PC-9 (cell line): Measurements from ENCODE around the gene PLCL2.

Experiments used
- CTCF ChIP-seq: fragments of 200-600 bp; sonication (generic); conservative IDR thresholded peaks from 2 replicates; pipeline ENCODE4 v1.6.1; 2017; ENCODE audit warnings: mixed run types, antibody characterized with exemption, mild to moderate bottlenecking, moderate library complexity
- EZH2 ChIP-seq: fragments of 200-600 bp; sonication (generic); IDR thresholded peaks from 2 replicates; pipeline ENCODE4 v1.8.0; 2017; ENCODE audit warnings: antibody characterized with exemption, low read depth

GRCh38 chr3:16905704-16906103, 20.9 kb downstream of the PLCL2 start:
- TF ChIP-seq CTCF = no peak
- no peak for TF ChIP-seq EZH2
